ENCODE data around the gene XAB2. TPM values are rescaled to one million over a fixed set of nuclear protein-coding genes. Genes with fewer than 3 reads are reported as not detected.

Gene XAB2
- total RNA-seq, 4 donors from 2014 or later = 27.8 to 123 (median 57.3) TPM

DNA sequence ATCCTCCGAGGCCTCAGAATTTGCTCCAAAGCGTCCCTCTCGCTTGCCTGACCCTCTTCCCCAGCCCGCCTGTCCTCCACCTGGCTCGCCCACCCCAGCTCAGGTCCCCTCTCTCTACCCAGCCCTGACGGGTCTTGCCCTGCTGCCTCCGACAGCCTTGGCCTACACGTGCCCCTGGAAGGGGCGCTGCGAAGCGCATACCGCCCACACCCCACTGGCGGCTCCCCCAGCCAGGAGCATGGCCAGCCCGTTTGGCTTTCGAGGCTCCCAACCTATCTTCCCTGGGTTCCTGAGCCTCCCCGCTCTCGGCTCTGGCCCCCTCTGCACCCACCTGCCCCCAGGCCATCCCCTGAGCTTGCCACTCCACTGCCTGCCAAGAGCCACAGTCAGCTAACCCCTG lies 4.5 kb downstream of the XAB2 start:
- Histone ChIP-seq H3K4me3 (no peak overlapping the region), H3K4me1 (peaks cover 7 to 18% (median 16%) of the 10 kb centered on the region in 4 donors), H3K27me3 (no peaks in the 10 kb centered on the region), H3K36me3 (peaks cover 0 to 24% (median 0%) of the 10 kb centered on the region in 4 donors), H3K27ac (no peak overlapping the region), H3K9me3 (no peaks in the 10 kb centered on the region)
- DNase-seq = no peak
- in situ Hi-C loops (cut with MboI; ENCODE audit: low pct_ligation_motif_present in 1 of 4, low pct_unique_long_range_greater_than_20kb in 1 of 4, low sequenced_read_pairs in 3 of 4) = no loop called here
- intact Hi-C loops (cut with DNase I; ENCODE audit: low total_unique reads) = loop anchor here (10.0 kb wide), 1 partner anchor 1200 kb away; the partner anchor contains the start of gene KHSRP
- 92 to 93% methylated on average over 3 to 17 of the region's 17 CpGs for WGBS, 2 donors (ENCODE audit: low coverage in 1 of 2)
- TF ChIP-seq POLR2AphosphoS5 (IDR thresholded peaks at IDR 0.05) (no peak), EP300 (IDR thresholded peaks at IDR 0.05; ENCODE audit: low read depth) (no peak), POLR2A (IDR thresholded peaks at IDR 0.05) (no peak)
- TF ChIP-seq, protein P1, sequence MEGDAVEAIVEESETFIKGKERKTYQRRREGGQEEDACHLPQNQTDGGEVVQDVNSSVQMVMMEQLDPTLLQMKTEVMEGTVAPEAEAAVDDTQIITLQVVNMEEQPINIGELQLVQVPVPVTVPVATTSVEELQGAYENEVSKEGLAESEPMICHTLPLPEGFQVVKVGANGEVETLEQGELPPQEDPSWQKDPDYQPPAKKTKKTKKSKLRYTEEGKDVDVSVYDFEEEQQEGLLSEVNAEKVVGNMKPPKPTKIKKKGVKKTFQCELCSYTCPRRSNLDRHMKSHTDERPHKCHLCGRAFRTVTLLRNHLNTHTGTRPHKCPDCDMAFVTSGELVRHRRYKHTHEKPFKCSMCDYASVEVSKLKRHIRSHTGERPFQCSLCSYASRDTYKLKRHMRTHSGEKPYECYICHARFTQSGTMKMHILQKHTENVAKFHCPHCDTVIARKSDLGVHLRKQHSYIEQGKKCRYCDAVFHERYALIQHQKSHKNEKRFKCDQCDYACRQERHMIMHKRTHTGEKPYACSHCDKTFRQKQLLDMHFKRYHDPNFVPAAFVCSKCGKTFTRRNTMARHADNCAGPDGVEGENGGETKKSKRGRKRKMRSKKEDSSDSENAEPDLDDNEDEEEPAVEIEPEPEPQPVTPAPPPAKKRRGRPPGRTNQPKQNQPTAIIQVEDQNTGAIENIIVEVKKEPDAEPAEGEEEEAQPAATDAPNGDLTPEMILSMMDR (IDR thresholded peaks at IDR 0.05) = no peak

DNA sequence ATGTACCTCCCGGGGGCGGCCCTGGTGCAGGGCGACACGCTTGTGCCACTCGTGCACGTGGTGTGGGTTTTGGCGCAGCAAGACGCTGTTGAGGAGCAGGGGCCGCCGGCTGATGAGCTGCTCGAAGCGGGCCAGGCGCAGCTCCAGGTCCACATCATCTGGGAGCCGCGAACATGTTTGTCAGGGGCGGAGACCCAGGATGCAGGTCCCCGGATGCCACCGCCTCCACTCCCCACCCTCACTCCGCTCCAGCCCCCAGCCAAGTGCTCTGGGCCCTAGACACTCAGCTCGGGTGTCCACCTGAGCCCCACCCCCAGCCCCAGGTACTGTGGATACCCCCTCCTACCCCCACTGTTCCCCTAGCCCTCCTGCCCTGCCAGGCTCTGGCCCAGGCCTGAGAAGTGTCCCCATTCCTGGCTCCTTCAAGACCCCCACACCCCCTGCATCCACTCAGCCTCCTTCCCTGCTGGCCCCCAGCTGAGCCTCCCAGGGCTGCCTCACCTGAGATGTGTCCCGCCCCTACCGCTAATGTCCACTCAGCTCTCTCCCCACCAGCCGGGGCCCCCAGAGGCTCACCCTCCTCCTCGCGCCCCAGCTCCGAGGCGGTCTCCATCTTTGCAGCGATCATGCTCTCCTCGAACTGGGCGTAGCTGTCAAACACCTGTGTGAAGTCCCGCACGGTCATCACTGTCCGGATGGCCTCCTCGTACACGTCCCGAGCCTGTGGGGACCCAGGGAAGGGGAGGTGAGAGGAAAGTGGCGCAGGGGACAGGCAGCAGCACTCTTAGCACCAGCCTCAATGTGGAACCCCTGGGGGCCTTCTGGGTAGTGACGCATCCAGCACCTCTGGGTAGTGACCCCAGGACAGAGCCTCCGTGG lies 5.4 kb downstream of the XAB2 start:
- 92% methylated on average over 28 of the region's 39 CpGs; no CpG with 5 or more reads in 1 of the 2 donors for WGBS, 2 donors (ENCODE audit: low coverage in 1 of 2)
- in situ Hi-C loops (cut with MboI; ENCODE audit: low pct_ligation_motif_present in 1 of 4, low pct_unique_long_range_greater_than_20kb in 1 of 4, low sequenced_read_pairs in 3 of 4) (no loop called here), intact Hi-C loops (cut with DNase I; ENCODE audit: low total_unique reads) (loop anchor here (10.0 kb wide), 1 partner anchor 1199 kb away; the partner anchor contains the start of gene KHSRP)
- TF ChIP-seq EP300 (IDR thresholded peaks at IDR 0.05; ENCODE audit: low read depth) (no peak), POLR2AphosphoS5 (IDR thresholded peaks at IDR 0.05) (no peak), POLR2A (IDR thresholded peaks at IDR 0.05) (no peak)
- TF ChIP-seq, protein P1 (IDR thresholded peaks at IDR 0.05) = no peak
- no peak for DNase-seq
- H3K4me1 ChIP-seq = peaks cover 7 to 27% (median 22%) of the 10 kb centered on the region in 4 donors
- H3K27ac ChIP-seq = no peak overlapping the region
- H3K36me3 ChIP-seq = peaks cover 0 to 24% (median 0%) of the 10 kb centered on the region in 4 donors
- H3K9me3 ChIP-seq = no peaks in the 10 kb centered on the region
- H3K4me3 ChIP-seq = no peak overlapping the region
- H3K27me3 ChIP-seq = no peaks in the 10 kb centered on the region

DNA sequence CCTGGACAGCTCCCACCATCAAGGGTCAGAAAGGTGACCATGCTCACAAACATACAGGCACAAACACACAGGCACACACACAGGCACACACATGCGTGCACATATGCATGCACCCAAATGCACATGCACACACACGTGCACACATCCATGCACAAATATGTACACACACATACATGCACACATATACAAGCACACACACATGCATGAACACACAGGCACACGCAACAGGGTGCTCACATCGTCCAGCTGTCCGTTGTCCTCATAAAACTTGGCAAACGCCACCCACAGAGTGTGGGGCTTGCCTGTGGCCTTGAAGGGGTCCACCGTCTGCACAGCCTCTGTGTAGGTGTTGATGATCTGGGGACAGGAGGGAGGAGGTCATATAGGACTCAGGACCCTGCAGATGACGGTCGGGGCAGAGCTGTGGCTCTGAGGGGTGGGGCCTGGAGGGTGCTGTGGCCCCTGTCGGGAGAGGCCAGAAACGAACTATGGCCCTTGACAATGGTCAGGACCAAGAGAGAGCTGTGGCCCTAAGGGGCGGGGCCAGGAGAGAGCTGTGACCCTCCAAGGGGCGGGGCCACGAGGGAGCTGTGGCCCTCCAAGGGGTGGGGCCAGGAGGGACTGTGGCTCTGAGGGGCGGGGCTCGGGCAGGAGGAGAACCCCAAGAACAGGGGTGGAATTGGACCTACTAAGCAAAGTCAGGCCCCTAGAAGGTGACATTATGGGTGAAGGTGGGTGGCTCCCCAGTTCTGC lies 6.2 kb downstream of the XAB2 start:
- intact Hi-C loops (cut with DNase I; ENCODE audit: low total_unique reads) (loop anchor here (10.0 kb wide), 1 partner anchor 1198 kb away; the partner anchor contains the start of gene KHSRP), in situ Hi-C loops (cut with MboI; ENCODE audit: low pct_ligation_motif_present in 1 of 4, low pct_unique_long_range_greater_than_20kb in 1 of 4, low sequenced_read_pairs in 3 of 4) (no loop called here)
- Histone ChIP-seq H3K36me3 (peaks cover 0 to 24% (median 0%) of the 10 kb centered on the region in 4 donors), H3K4me3 (no peak overlapping the region), H3K27ac (no peak overlapping the region), H3K27me3 (no peaks in the 10 kb centered on the region), H3K9me3 (no peaks in the 10 kb centered on the region), H3K4me1 (peaks cover 9 to 27% (median 21%) of the 10 kb centered on the region in 4 donors)
- DNase-seq = no peak
- TF ChIP-seq POLR2AphosphoS5 (IDR thresholded peaks at IDR 0.05) (no peak), EP300 (IDR thresholded peaks at IDR 0.05; ENCODE audit: low read depth) (no peak)
- TF ChIP-seq, protein P1 (IDR thresholded peaks at IDR 0.05) = no peak
- 86% methylated on average over 4 to 16 of the region's 16 CpGs for WGBS, 2 donors (ENCODE audit: low coverage in 1 of 2)

All from transverse colon (tissue), 4 donors.